OCI-LY3 (cell line): ENCODE measurements around the gene FGGY.

ENCODE experiments used
- EZH2phosphoT487 ChIP-seq: fragments of 200-600 bp; shearing (Covaris generic); IDR thresholded peaks from 2 replicates; pipeline ENCODE4 v1.6.1; 2018; ENCODE audit warnings: antibody characterized with exemption, mixed run types, low read depth
- TF ChIP-seq, protein P1 (sequence below): fragments of 200-600, 300-600 bp; sonication (generic); IDR thresholded peaks from 2 replicates; pipeline ENCODE4 v1.5.1; 2014; ENCODE audit warnings: antibody characterized with exemption, low read length, low read depth

DNA sequence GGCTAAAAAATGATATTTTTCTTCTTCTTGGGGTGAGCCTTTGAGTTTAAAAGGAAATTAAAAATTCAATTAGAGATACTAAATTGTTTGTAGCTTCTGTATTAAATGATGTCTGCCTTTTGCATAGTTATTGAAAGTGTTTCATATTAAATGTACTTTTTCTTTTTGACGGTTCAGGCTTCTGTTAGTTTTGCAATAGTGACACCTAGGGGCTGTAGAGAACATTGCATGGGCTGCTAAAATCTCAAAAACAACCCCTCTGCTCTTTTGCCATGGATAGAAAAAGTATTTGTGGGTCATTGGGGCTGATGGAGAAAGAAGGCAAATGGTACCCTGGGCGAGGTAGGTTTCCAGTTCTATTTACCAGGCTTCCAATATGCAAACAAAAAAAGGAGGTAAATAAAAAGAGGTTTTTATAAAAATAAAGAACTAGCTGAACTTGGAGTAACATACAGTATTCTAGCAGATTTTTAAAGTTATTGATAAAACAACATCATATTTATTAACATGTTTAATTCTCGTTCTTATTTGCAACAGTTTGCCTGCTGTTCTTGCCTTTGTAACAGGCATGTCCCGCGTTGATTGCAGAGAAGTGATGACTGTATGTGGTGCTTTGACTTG, 402.4 kb downstream of the FGGY start:
- TF ChIP-seq, protein P1, sequence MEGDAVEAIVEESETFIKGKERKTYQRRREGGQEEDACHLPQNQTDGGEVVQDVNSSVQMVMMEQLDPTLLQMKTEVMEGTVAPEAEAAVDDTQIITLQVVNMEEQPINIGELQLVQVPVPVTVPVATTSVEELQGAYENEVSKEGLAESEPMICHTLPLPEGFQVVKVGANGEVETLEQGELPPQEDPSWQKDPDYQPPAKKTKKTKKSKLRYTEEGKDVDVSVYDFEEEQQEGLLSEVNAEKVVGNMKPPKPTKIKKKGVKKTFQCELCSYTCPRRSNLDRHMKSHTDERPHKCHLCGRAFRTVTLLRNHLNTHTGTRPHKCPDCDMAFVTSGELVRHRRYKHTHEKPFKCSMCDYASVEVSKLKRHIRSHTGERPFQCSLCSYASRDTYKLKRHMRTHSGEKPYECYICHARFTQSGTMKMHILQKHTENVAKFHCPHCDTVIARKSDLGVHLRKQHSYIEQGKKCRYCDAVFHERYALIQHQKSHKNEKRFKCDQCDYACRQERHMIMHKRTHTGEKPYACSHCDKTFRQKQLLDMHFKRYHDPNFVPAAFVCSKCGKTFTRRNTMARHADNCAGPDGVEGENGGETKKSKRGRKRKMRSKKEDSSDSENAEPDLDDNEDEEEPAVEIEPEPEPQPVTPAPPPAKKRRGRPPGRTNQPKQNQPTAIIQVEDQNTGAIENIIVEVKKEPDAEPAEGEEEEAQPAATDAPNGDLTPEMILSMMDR, result peak; percentile 79
- no peak for TF ChIP-seq EZH2phosphoT487
